Raji (cell line): ENCODE measurements around the gene PAX5.

ENCODE experiments used
- POLR2A ChIP-seq: IDR thresholded peaks from 2 replicates; pipeline ENCODE4 v1.6.1; 2011; ENCODE audit warnings: low read depth, low read length, control low read depth; ENCODE audit not compliant: insufficient read depth

PAX5 gene

GRCh38 chr9:36987891-36988290 lies 46.2 kb downstream of the PAX5 start:
- no peak for TF ChIP-seq POLR2A

GRCh38 chr9:36987409-36987808 lies 46.7 kb downstream of the PAX5 start:
- TF ChIP-seq POLR2A: no peak

- no peak for TF ChIP-seq POLR2A
These were observed 47.3 kb downstream of the PAX5 start for GRCh38 chr9:36986468-36987408.

GRCh38 chr9:36985769-36986467 lies 48.1 kb downstream of the PAX5 start:
- TF ChIP-seq POLR2A: no peak

GRCh38 chr9:36985061-36985768 lies 48.9 kb downstream of the PAX5 start:
- no peak for TF ChIP-seq POLR2A

GRCh38 chr9:36980148-36980974 lies 53.7 kb downstream of the PAX5 start:
- TF ChIP-seq POLR2A: no peak

GRCh38 chr9:36976371-36977030 lies 57.6 kb downstream of the PAX5 start:
- no peak for TF ChIP-seq POLR2A

- no peak for TF ChIP-seq POLR2A
These were observed 59.3 kb downstream of the PAX5 start for GRCh38 chr9:36974731-36975130.

- TF ChIP-seq POLR2A: no peak
These were observed 62.1 kb downstream of the PAX5 start for GRCh38 chr9:36971935-36972488.

GRCh38 chr9:36970007-36970888 lies 63.8 kb downstream of the PAX5 start:
- TF ChIP-seq POLR2A: no peak

GRCh38 chr9:36969216-36969771 lies 64.8 kb downstream of the PAX5 start:
- TF ChIP-seq POLR2A: no peak

GRCh38 chr9:36968574-36969215 lies 65.4 kb downstream of the PAX5 start:
- TF ChIP-seq POLR2A: no peak

GRCh38 chr9:36967997-36968396 lies 66.1 kb downstream of the PAX5 start:
- TF ChIP-seq POLR2A: no peak
